GM19351 (cell line): ENCODE data around the gene LSG1.

Experiments used
- ATAC-seq: cut with Tn5 transposase; IDR thresholded peaks from one replicate; pipeline ENCODE4 v1.9.1; 2021; ENCODE audit warnings: mild to moderate bottlenecking, moderate library complexity; ENCODE audit not compliant: unreplicated experiment

The LSG1 gene

GRCh38 chr3:194671900-194672808 lies at the start of gene LSG1:
TSS of gene LSG1 (minus strand) at chr3:194672191. CDS start at chr3:194672162, 29 bp downstream.
- ATAC-seq, result peak; percentile 73

GRCh38 chr3:194720048-194720447 lies 48.1 kb upstream of the LSG1 start:
- no peak for ATAC-seq

- no peak for ATAC-seq
Measured at GRCh38 chr3:194718079-194718478, 46.1 kb upstream of the LSG1 start.

- ATAC-seq, result no peak
Measured at GRCh38 chr3:194715022-194715800, 43.2 kb upstream of the LSG1 start.

DNA sequence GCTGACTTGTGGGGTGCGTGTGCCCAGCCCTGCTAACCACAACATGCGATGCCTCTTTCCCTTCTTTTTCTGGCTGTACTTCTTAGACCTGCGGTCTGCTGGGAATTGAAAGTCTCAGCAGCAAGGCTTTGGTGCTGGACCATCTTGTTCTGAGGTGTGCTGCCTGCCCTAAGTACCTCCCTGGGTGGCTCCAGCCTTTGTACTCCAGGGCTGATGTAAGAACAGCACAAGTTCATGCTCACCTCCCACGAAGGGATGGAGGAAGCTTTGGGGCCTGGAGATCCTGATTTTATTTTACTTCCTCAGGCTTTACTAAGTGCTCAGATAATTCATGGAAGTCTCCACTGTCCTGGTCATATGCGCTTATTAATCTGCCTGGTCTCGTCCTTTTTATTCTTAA lies 42.6 kb upstream of the LSG1 start:
- ATAC-seq, result no peak

- no peak for ATAC-seq
Measured at GRCh38 chr3:194714137-194714455, 42.1 kb upstream of the LSG1 start.

DNA sequence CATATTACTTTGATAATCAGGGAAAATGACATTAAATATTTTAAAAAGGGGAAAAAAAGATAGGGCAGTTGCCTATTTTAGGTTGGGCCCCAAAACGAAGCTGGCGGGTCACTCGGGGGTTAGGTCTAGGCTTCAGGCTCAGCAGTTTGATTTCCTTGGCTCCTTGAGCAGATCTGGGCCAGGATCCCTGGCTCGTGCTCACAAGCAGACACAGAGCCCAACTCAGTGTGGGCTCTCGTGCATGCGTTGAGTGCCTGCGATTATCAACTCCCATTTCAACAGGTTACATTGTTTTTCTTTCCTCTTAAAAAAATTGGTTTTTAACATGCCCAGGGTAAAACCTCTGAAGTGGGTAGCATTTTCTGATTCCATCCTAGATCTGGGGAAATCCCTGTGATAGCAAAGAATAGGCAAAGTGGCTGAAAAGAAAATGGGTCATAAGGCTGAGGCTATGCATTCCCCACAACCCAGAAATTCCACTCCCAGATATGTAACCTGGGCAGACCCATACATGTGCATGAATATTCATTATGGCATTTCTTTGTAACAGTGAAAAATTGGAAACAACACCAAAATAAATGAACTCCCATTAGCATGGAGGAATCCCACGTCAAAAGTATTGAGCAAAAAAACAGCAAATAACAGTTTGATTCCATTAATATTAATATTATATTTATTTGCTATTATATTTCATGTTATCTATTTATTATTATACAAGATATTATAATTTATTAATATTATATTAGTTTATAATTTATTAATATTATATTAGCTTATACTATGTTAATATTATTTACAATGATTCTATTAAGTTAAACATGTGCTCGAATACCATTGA lies 41.5 kb upstream of the LSG1 start:
- no peak for ATAC-seq

DNA sequence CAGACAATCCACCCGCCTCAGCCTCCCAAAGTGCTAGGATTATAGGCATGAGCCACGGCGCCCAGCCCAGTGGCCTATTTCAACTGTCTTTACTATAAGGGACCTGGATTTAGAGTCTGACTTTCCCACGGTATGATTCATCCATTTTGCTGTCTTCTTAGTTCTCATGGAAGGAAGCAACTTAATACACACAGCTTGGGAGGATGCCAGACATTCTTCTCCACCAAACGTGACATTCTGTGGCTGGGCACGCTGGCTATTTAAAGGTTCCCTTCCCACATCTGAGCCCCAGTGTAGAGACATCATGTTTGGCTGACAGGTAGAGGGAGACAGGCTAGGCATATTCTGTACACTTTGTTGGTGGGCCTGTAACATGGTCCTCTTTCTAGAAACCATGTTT lies 39.9 kb upstream of the LSG1 start:
- ATAC-seq, result no peak

GRCh38 chr3:194711286-194711685 lies 39.3 kb upstream of the LSG1 start:
- no peak for ATAC-seq

- no peak for ATAC-seq
Measured at GRCh38 chr3:194707147-194707540, 35.2 kb upstream of the LSG1 start.

DNA sequence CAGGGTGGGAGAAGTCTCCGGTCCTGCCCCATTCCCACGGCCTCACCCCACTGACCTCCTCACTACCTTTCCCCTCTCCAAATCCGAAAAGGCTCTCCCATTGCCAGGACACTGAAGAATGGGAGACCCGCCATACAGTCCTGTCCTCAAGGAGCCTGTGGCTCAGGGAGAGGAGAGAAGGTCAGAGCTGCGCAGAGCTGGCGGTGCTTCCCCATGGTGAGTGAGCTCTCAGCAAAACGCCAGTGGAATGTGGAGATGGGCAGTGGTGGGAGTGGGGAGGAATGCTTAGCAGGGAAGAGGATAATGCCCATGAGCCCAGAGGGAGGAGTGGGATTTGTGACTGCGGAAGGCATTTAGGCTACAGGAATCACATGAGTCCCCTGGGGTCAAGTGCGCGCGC lies 33.8 kb upstream of the LSG1 start:
- no peak for ATAC-seq

DNA sequence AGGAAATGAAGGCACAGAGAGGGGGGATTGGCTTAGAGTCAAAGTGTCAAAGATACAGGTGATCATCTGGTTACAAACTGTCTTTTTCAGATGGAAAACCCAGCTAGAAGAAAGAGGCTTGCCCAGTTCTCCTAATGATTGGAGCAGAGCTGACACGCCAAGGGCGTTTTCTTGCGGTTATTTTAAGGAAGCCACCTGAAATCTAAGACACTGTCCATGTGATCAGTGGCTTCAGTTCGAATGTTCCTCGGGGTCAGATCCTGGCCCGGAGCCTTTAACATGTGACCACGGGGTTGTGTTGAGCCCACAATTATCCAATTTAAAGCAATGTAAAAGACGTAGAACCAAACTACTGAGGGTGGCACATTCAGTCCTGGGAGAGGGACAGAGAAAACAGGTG lies 33.2 kb upstream of the LSG1 start:
- no peak for ATAC-seq

GRCh38 chr3:194702545-194702944 lies 30.6 kb upstream of the LSG1 start:
- ATAC-seq, result no peak

- ATAC-seq, result no peak
Measured at GRCh38 chr3:194696702-194697101, 24.7 kb upstream of the LSG1 start.

- peak; percentile 63 for ATAC-seq
Measured at GRCh38 chr3:194691481-194692283, 19.7 kb upstream of the LSG1 start.

- ATAC-seq, result no peak
Measured at GRCh38 chr3:194690501-194691372, 18.7 kb upstream of the LSG1 start.

GRCh38 chr3:194689493-194689944 lies 17.5 kb upstream of the LSG1 start:
- no peak for ATAC-seq

GRCh38 chr3:194688946-194689345 lies 17.0 kb upstream of the LSG1 start:
- no peak for ATAC-seq

GRCh38 chr3:194688200-194688740 lies 16.3 kb upstream of the LSG1 start:
- no peak for ATAC-seq
